K562 (cell line): ENCODE results near the gene TRAPPC5. TPM values are rescaled to one million over a fixed set of nuclear protein-coding genes. Genes with fewer than 3 reads are reported as not detected.
A peak's percentile ranks its signal among the peaks of the same experiment; 100 is the strongest.

Experiments used
- BACH1 ChIP-seq: fragments of 200-800 bp; sonication (Bioruptor generic); IDR thresholded peaks from 2 replicates; pipeline ENCODE4 v1.6.1; 2016; ENCODE audit warnings: missing genetic modification characterization, missing compliant biosample characterization
- CREB1 ChIP-seq, 2 experiments: sonication (generic) in 1 of 2; formaldehyde crosslinking in 1 of 2; IDR thresholded peaks; 2 replicates each; pipeline versions ENCODE4 v1.6.1 to v1.8.0; 2012 to 2022; ENCODE audit warnings: inconsistent platforms in 1 of 2, mild to moderate bottlenecking in 1 of 2, missing genetic modification reagents in 1 of 2, moderate library complexity in 1 of 2
- DNMT1 ChIP-seq: fragments of 450-650 bp; IDR thresholded peaks from 2 replicates; pipeline ENCODE4 v1.6.1; 2016; ENCODE audit warnings: antibody characterized with exemption, mild to moderate bottlenecking
- ERF ChIP-seq: fragments of 450-650 bp; formaldehyde crosslinking; IDR thresholded peaks from 2 replicates; pipeline ENCODE4 v1.4.0; 2020; ENCODE audit warnings: mild to moderate bottlenecking, mixed read lengths
- ETV5 ChIP-seq: sonication (generic); formaldehyde crosslinking; IDR thresholded peaks from 2 replicates; pipeline ENCODE4 v1.4.0; 2020; ENCODE audit warnings: low read depth, mild to moderate bottlenecking, missing genetic modification reagents
- HLTF ChIP-seq: fragments of 450-650 bp; IDR thresholded peaks from 2 replicates; pipeline ENCODE4 v1.6.1; 2016
- MCM2 ChIP-seq: fragments of 450-650 bp; IDR thresholded peaks from 2 replicates; pipeline ENCODE4 v1.6.1; 2017; ENCODE audit warnings: low read depth, mild to moderate bottlenecking
- MYBL2 ChIP-seq, 2 experiments: fragments of 450-650 bp in 1 of 2; sonication (generic) in 1 of 2; formaldehyde crosslinking in 1 of 2; IDR thresholded peaks; 2 replicates each; pipeline versions ENCODE4 v1.6.1 to v1.8.1; 2017 to 2022; ENCODE audit warnings: borderline replicate concordance in 1 of 2, inconsistent platforms in 1 of 2, low read depth in 1 of 2, mild to moderate bottlenecking in 1 of 2, missing genetic modification reagents in 1 of 2, moderate library complexity in 1 of 2
- NCOA4 ChIP-seq: fragments of 450-650 bp; IDR thresholded peaks from 2 replicates; pipeline ENCODE4 v1.6.1; 2018; ENCODE audit warnings: mild to moderate bottlenecking; ENCODE audit not compliant: partially characterized antibody
- NFE2 ChIP-seq: IDR thresholded peaks from 2 replicates; pipeline ENCODE4 v1.6.1; 2014; ENCODE audit warnings: antibody characterized with exemption, low read depth
- NUFIP1 ChIP-seq: fragments of 450-650 bp; IDR thresholded peaks from 2 replicates; pipeline ENCODE4 v1.6.1; 2018; ENCODE audit not compliant: partially characterized antibody
- ZBTB17 ChIP-seq: fragments of 450-650 bp; formaldehyde crosslinking; IDR thresholded peaks from 2 replicates; pipeline ENCODE4 v1.4.0; 2020; ENCODE audit warnings: mild to moderate bottlenecking
- ZZZ3 ChIP-seq: fragments of 450-650 bp; IDR thresholded peaks from 2 replicates; pipeline ENCODE4 v1.6.1; 2016; ENCODE audit warnings: antibody characterized with exemption, mild to moderate bottlenecking, moderate library complexity
- polyA plus RNA-seq, 8 experiments: library from polyadenylated mRNA; depleted of rRNA in 4 of 8; stranded (reverse) in 5 of 8; unstranded in 3 of 8; fragments of >200 nt; fragmentation: Nextera tagmentation in 2 of 8; fragmentation: Illumina TruSeq in 1 of 8; extraction: Ambion mirVana in 2 of 8; extraction: Trizol in 1 of 8; gene quantifications; 2 replicates each; pipeline versions ENCODE4 v1.2.1 to v1.2.3, GENCODE V29; 2011 to 2014; ENCODE audit warnings: inconsistent platforms in 1 of 8, missing spikeins in 1 of 8
- total RNA-seq, 7 experiments: library from RNA; depleted of rRNA in 6 of 7; stranded (reverse); fragments of >200 nt in 6 of 7; fragmentation: Illumina TruSeq in 2 of 7; extraction: Trizol in 2 of 7; gene quantifications; 2 replicates each; pipeline versions ENCODE4 v1.2.1 to v1.2.3, GENCODE V29; 2011 to 2021; ENCODE audit warnings: low replicate concordance in 1 of 7
- TF ChIP-seq, protein P1 (sequence below): fragments of 450-650 bp; IDR thresholded peaks from 2 replicates; pipeline ENCODE4 v1.6.1; 2014; ENCODE audit warnings: low read depth, mild to moderate bottlenecking, moderate library complexity, borderline replicate concordance
- TF ChIP-seq, protein P2 (sequence below): fragments of 250-450 bp; sonication (Bioruptor Pico); IDR thresholded peaks from 2 replicates; pipeline ENCODE4 v1.5.0; 2021; ENCODE audit warnings: mild to moderate bottlenecking, moderate library complexity
- TF ChIP-seq, protein P3 (sequence below): IDR thresholded peaks from 3 replicates; pipeline ENCODE4 v1.6.1; 2011; ENCODE audit warnings: borderline replicate concordance, mild to moderate bottlenecking, moderate library complexity; ENCODE audit not compliant: insufficient read length; ENCODE audit errors: extremely low read depth

TRAPPC5 gene
- total and polyA plus RNA-seq, 9 of the 15 experiments (the other 6 are each of a cell fraction or from before 2014, with no cell fraction given), result 2.0 to 76.9 (median 29.3) TPM

GRCh38 chr19:7680606-7681339 lies at the start of gene TRAPPC5 (continued):
- TF ChIP-seq, protein P1, sequence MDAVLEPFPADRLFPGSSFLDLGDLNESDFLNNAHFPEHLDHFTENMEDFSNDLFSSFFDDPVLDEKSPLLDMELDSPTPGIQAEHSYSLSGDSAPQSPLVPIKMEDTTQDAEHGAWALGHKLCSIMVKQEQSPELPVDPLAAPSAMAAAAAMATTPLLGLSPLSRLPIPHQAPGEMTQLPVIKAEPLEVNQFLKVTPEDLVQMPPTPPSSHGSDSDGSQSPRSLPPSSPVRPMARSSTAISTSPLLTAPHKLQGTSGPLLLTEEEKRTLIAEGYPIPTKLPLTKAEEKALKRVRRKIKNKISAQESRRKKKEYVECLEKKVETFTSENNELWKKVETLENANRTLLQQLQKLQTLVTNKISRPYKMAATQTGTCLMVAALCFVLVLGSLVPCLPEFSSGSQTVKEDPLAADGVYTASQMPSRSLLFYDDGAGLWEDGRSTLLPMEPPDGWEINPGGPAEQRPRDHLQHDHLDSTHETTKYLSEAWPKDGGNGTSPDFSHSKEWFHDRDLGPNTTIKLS, result peak; percentile 91
- no peak for TF ChIP-seq ZBTB17 (CRISPR knock-in tag)
- TF ChIP-seq HLTF, result no peak
- TF ChIP-seq NFE2, result no peak
- TF ChIP-seq ERF (CRISPR knock-in tag), result no peak
- no peak for TF ChIP-seq BACH1 (tag)
- no peak for TF ChIP-seq CREB1 (IDR thresholded peaks at IDR 0.05)
- TF ChIP-seq CREB1 (CRISPR knock-in tag; IDR thresholded peaks at IDR 0.05), result no peak
- TF ChIP-seq, protein P2, sequence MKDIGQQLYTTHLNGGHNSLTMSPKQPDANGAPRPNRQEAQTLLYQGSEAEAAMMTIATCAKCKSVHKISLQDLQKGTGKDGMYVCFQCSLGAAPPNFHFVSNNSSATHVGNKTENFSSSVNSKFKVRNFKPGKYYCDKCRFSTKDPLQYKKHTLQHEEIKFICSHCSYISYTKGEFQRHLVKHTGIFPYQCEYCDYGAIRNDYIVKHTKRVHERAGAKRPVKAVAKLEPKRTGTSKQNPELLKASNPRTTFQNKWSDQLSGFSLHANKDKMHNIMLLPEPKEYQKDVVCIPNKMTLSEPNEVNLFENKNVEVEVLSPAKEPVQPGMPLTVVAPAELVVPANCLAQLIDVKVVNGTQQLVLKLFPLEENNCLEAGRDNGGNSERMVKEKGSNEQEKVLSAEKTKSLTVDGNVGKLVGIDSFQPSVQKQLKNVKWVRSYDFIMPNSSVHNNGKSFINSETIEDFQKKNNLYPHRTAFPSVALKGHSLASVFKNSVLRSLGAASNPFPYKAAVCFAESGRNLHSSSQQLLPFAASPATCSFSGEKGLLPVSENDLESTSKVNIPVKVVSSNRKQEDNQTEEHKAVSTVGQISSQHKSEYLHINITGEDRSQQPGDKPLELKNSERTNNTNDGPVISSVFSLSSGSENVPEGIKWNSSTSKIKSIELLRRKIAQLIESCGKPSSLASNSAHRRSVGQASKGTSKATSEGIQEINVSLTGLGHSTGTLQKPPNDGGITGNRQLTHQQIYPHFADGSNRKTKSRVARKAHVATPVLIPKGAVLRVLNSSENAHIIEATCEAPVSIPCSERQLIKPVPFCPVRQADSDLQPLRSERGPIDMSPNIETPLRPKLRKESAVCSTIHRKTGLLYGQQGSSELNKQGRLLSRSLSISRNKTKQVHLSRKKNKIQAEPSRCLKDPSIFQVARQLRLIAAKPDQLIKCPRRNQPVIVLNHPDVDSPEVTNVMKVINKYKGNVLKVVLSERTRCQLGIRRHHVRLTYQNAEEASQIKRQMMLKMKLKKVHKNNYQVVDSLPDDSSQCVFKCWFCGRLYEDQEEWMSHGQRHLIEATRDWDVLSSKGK (CRISPR knock-in tag), result no peak
- no peak for TF ChIP-seq NCOA4
- no peak for TF ChIP-seq ETV5 (CRISPR knock-in tag)
- TF ChIP-seq ZZZ3, result no peak
- TF ChIP-seq NUFIP1, result no peak
- TF ChIP-seq, protein P3, sequence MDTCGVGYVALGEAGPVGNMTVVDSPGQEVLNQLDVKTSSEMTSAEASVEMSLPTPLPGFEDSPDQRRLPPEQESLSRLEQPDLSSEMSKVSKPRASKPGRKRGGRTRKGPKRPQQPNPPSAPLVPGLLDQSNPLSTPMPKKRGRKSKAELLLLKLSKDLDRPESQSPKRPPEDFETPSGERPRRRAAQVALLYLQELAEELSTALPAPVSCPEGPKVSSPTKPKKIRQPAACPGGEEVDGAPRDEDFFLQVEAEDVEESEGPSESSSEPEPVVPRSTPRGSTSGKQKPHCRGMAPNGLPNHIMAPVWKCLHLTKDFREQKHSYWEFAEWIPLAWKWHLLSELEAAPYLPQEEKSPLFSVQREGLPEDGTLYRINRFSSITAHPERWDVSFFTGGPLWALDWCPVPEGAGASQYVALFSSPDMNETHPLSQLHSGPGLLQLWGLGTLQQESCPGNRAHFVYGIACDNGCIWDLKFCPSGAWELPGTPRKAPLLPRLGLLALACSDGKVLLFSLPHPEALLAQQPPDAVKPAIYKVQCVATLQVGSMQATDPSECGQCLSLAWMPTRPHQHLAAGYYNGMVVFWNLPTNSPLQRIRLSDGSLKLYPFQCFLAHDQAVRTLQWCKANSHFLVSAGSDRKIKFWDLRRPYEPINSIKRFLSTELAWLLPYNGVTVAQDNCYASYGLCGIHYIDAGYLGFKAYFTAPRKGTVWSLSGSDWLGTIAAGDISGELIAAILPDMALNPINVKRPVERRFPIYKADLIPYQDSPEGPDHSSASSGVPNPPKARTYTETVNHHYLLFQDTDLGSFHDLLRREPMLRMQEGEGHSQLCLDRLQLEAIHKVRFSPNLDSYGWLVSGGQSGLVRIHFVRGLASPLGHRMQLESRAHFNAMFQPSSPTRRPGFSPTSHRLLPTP, result no peak
- no peak for TF ChIP-seq MYBL2 (IDR thresholded peaks at IDR 0.05; ENCODE audit: low read depth)
- TF ChIP-seq MYBL2 (CRISPR knock-in tag; IDR thresholded peaks at IDR 0.05; ENCODE audit: borderline replicate concordance), result no peak
- TF ChIP-seq MCM2, result no peak
- no peak for TF ChIP-seq DNMT1
